Muscle layer of colon (tissue), 2 donors: Measurements from ENCODE around the gene RBP3.

Source experiments
- H3K27ac ChIP-seq: one replicate; pipeline ENCODE4 v1.7.0; 2013; ENCODE audit warnings: low read depth, mild to moderate bottlenecking, low read length, moderate library complexity
- H3K27me3 ChIP-seq, 2 donors: one replicate each; pipeline ENCODE4 v1.7.0; 2013; ENCODE audit warnings: low read length in 2 of 2, mild to moderate bottlenecking in 2 of 2; ENCODE audit not compliant: insufficient read depth in 2 of 2, control insufficient read depth in 1 of 2
- H3K36me3 ChIP-seq: one replicate; pipeline ENCODE4 v1.7.0; 2013; ENCODE audit warnings: mild to moderate bottlenecking, low read length; ENCODE audit not compliant: insufficient read depth
- H3K4me1 ChIP-seq: one replicate; pipeline ENCODE4 v1.7.0; 2013; ENCODE audit warnings: mild to moderate bottlenecking, low read length; ENCODE audit not compliant: insufficient read depth
- H3K4me3 ChIP-seq, 2 donors: one replicate each; pipeline ENCODE4 v1.7.0; 2013; ENCODE audit warnings: low read length in 2 of 2, low read depth in 1 of 2, mild to moderate bottlenecking in 1 of 2, moderate library complexity in 1 of 2
- H3K9ac ChIP-seq: one replicate; pipeline ENCODE4 v1.7.0; 2013; ENCODE audit warnings: low read length
- H3K9me3 ChIP-seq: one replicate; pipeline ENCODE4 v1.7.0; 2013; ENCODE audit warnings: mild to moderate bottlenecking, low read length
- donor health status: abdominal sarcoma.
- donor health status: Adenocarcinoma of cecum.

The RBP3 gene

DNA sequence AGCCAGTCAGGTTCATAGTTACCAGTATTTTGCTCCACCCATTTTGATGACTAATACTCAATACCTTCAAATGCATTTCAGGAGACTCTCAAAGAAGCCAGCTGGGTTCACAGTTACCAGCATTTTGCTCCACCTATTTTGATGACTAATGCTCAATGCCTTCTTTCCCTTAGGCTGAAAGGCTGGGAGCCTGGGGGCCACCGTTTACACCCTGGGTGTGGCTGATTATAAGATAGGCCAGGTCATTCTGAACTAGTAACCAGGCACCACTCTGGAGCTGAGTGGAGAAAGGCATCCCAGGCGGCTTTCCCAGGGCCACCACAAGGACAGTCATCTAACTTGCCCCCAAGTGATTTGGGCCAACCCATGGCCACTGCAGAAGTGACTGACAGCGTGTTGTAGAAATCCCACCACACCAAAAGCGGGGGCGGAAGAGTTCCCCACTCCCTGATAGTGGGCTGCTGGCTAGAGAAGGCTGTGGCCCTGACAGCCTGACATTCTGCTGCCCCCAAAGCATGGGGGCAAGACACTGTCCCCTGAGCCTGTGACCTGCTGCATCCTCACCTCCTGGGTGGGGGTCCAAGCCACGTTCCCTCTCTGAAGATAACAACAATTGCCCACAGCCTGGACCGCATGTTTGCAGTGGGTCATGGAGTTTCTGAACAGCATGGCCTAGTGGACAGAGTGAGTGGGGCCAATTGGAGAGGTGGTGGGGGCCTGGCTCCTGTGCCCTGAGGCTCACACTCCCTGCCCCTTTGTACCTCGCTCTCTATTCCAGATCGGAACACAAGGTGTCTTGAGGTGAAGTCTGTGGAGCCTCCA, 58.9 kb downstream of the RBP3 start:
- Histone ChIP-seq H3K27ac (no peak overlapping the region), H3K36me3 (no peaks in the 10 kb centered on the region), H3K9me3 (no peaks in the 10 kb centered on the region), H3K4me3 (no peak overlapping the region), H3K9ac (no peak overlapping the region), H3K27me3 (no peaks in the 10 kb centered on the region), H3K4me1 (peaks cover 15% of the 10 kb centered on the region)
